NCI-H2107 treated with DMSO at 0.1 percent for 48 hours (cell line): ENCODE measurements around the gene BRD1.
A peak's percentile ranks its signal among the peaks of the same experiment; 100 is the strongest.

Experiments
- DNase-seq: peaks from one replicate; lab custom pipeline; 2025; ENCODE audit not compliant: unreplicated experiment; lab: John Stamatoyannopoulos, UW

Gene BRD1

DNA sequence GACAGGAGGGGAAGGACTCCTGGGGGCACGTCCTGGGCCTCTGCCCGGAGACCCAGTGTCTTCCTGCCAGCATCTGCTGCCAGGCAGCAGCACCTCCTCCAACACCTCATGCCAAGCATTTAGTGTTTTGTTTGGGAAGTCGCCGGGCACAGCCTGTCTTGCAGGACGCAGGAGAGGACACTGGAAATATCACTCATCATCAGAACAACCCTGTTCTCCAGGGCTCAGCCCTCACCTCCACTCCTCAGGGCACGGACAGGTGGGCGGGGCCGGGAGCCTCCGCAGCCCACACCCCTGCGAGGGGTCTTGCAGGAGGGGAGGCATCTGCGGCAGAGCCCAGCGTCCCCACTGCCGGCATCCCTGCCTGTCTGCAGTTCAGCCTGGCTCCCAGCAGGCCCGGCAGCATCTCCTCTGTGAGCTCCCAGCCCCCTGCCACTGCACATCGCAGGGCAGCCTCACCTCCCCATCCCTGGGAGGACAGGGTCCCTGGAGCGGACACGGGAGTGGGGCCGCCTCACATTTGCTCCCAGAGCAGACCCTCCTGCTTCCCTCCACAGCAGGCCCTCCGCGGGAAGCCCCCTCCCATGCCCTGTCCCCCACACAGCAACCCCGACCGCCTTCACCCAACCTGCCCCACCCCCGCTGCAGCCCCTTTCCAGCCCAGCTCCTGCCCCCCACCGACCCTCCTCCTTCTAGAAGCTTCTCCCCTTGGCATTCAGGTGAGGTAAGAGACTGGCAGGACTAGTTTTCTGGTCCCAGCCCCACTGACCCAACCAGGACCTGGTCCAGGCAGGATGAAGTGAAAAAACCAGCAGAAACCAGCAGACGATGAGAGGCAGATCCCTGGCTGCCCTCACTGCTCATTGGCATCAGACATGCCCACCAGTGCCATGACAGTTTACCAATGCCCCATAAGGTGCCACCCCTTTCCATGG lies 72.7 kb downstream of the BRD1 start:
- DNase-seq: no peak

DNA sequence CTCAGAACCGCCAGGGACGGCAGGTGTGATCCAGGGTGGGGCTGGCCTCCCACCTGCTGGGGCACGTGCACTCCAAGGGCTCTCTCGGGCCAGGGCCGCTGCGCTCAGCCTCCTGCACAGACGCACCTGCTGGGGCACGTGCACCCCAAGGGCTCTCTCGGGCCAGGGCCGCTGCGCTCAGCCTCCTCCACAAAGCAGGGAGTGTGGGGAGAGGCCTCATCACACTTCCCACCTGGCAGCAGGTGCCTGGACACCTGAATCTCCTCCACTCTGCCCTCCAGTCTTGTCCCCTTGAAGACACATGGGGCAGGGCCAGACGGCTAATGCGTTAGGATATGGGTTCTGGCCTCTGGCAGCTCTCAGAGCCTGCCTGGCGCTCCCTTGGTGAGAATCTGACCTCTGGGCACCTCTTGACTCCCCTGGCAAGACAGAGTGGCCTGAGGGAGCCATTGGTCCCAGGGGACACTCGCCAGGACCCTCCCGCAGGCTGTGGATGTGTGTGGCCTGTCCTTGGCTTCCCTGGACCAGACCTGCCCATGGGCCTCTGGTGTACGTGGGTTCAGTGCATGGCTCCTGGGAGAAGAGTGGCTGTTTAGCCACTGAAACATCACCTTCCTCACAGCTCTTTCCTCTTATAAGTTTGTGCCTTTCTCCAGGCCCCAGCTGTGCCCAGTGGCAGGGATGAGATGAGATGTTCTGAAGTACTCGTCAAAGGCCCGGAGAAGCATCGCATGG lies 73.5 kb downstream of the BRD1 start:
- peak; percentile 42 for DNase-seq

DNA sequence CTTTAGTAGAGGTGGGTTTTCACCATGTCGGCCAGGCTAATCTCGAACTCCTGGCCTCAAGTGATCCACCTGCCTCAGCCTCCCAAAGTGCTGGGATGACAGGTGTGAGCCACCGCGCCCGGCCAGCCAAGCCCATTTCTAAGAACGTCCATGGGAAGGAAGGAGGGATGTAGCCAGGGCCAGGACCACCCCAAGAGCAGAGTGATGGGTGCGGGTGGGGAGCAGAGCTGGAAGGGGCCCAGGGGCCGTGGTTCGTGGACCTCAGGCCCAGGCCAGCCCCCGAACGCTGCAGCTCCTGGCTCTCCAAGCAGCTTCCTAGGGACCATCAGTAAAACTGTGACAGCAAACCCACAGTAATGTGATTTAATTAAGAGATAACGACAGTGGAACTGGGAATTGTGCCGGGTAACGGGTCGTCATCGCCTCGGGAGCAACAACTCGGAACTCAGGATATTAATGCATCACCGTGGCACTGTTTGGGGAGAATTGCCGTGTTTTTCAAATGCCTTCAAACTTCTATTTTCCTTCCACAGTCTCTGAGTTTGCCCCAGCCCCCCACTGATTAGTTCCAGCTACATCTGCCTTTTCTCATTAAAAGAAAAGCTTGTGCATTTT lies 74.3 kb downstream of the BRD1 start:
- no peak for DNase-seq

DNA sequence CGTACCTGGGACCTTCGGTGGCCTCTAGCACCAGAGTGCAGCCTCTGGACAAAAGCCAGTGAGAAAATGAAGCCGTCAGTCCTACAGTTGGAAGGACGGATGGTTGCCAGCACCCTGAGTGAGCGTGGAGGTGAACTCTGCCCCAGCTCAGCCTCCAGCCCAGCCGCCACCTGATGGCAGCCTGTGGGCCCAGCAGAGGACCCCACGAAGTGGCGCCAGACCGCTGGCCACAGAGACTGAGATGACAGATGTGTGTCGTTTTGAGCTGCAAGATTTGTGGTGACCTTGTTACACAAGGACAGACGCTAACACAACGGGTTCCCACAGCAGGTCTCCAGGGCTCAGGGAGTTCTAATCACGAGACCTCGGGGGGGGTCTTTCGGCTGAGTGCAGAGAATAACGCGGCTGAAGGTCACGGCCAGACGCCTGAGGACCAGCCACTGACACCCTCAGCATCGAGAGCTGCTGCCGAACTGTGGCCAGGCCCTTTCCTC lies 75.0 kb downstream of the BRD1 start:
- DNase-seq: no peak

DNA sequence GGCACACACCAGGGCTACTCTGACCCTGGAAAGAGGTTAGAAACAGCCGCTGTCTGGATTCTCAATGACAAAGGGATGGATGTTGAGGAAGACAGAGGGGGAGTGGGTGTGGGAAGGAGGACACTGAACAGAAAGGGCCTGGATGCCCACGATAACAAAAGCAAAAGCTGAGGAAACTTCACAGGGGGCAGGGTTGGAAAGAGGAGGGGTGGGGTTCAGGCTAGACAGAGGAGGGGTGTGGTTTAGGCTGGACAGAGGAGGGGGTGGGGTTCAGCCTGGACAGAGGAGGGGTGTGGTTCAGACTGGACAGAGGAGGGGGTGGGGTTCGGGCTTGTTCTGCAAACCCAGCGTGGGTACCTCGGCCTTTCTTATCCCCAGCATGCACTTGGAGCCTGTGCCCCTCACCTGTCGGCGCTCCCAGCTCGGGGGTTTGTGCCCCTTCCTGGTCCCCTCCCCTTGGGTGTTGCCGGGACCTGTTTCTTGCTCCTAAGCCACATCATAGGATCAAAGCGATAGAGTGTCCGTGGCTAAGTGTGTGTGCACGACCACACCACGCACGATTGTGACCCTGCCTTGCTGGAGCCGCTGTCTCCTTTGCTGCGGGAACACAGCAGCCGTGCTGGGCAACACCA lies 75.6 kb downstream of the BRD1 start:
- DNase-seq: no peak

DNA sequence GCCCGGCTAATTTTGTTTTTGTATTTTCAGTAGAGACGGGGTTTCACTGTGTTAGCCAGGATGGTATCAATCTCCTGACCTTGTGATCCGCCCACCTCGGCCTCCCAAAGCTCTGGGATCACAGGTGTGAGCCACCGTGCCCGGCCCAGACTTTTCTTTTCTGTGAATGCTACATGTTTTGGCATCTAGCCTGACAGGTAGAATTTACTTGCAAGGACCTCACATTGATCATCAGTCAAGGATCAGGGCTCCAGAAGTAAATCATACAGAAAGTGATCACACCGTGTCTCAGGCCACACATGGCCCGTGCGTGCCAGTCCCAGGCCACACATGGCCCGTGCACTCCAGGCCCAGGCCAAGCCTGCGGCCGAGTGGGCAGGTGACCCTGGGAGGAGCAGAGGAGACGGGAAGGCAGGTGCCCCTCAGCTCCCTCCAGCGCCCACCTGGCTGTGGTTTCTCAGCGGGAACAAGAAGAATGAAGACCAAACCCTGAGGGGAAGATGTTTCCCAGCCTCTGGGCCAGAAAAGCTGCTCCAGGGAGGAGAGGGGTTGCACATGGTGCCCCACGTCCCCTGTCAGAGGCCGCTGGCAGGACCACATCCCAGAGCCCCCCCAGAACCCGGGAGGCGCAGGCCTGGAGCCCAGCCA lies 76.2 kb downstream of the BRD1 start:
- no peak for DNase-seq

DNA sequence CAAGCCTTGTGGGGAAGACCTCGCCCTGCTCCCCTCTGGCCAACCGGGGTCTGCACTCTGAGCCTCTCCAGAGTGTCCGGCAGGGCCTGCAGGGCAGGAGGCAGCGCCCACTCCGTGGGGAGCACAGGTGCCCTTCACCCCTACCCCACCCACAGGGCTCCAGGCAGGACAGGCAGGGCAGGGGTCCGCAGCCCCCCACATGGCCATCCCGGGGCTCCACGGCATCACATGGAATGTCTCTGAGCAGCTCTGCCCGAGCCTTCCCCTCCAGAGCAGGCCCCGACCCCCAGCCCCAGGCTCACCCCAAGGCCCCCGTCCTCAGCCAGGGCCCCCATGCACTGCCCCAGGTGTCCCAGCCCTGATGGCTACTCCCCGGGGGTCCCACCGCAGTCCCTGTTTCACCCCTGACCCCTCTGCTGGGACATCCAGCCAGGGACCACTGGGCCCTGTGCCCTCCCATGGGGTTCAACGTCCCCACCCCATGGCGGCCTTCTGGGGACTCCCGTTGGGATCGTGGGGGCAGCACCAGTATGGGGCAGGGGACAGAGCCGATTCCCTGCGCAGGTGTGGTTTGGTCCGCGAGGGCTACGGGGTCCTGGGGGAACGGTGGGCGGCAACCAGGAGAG lies 77.7 kb downstream of the BRD1 start:
- no peak for DNase-seq

DNA sequence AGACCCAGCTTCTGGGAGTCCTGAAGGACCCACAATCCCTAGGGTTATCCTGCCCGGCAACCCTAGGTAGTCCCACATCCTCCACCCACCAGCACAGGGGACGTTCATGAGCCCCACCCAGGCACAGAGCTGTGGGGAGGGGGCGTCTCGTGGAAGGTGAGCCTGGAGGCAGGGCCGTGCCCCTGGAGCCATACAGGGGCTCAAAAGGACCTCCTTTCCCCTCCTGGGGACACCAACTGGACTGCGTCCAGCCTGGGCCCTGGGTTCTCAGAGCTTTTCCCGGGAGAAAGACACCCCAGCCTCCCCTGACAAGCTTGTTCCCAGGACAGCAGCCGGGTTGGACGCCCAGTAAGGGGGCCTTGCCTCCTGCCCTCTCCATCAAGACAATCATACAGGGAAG lies 78.4 kb downstream of the BRD1 start:
- no peak for DNase-seq

DNA sequence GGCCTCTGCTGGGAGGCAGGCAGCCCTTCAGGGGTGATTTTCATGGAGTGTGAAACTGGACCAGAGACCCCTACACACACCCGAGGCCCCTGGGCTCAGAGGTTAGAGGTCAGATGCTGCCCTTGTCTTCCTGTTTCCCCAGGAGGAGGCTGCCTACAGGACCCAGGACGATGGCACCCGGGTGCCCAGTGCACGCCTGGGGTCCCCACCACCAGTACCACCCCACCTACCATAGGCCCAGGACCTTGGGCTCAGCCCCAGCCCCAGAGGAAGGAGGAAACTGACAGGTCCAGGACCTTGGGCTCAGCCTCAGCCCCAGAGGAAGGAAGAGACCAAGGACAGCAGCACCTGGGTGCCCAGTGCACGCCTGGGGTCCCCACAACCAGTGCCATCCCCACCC lies 79.2 kb downstream of the BRD1 start:
- DNase-seq: no peak

DNA sequence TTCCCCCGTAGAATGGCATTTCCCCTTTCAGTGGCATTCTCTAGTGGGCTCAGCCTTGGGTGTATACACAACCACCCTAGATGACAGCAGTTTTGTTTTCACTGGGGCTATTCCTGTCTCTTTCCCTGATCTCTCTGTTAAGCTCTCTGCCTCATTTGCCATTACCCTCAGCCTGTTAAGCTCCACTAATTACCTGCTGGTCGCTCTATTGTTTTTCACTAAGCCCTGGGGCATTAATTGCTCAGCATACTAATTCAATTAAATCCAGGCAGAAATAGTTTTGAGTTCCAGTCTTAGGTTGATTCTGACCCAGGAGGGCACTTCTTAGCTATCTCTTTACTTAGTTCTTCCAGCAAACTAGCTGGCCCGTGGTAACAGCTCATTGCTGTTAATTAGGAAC lies 80.0 kb downstream of the BRD1 start:
- no peak for DNase-seq

DNA sequence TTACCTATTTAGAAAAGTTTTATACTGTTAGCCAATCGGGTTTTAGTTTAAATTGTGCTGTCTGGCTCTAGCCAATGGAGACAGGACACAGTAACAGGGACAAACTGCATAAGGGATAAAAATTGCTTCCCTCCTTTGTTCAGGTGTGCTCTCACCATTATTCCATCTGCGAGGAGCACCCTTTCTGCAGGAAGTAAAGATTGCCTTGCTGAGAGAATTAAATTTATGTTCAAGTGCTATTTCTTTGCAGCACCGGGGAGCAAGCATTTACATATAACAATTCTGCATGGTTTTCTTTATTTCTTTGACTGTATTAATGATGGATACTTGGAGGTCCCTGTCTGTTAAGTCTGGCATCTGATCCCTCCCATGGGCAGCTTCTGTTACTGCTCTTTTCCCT lies 80.5 kb downstream of the BRD1 start:
- no peak for DNase-seq

DNA sequence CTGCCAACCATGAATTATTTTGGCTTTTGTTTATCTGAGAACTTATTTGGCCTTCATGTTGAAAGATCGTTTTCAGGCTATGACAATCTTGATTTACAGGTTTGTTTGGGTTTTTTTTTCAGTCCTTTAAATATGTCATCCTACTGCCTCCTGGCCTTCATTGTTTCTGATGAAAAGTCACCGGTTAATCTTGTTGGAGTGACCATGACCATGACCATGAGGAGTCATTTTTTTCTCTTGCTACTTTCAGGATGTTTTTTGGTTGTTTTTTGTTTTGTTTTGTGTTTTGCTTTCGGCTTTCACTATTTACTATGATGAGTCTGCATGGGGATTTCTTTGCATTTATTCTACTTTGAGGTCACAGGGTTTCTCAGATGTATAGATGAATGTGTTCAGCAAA lies 81.6 kb downstream of the BRD1 start:
- no peak for DNase-seq

DNA sequence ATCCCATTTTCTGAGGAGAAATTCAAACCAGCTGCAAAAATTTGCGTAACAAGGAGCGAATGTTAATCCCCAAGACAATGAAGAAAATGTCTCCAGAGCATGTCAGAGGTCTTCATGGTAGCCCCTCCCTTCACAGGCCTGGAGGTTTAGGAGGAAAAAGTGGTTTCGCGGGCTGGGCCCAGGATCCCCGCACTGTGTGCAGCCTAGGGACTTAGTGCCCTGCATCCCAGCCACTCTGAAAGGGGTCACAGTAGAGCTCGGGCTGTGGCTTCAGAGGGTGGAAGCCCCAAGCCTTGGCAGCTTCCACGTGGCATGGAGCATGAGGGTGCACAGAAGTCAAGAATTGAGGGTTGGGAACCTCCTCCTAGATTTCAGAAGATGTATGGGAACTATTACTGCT lies 87.4 kb downstream of the BRD1 start:
- no peak for DNase-seq

DNA sequence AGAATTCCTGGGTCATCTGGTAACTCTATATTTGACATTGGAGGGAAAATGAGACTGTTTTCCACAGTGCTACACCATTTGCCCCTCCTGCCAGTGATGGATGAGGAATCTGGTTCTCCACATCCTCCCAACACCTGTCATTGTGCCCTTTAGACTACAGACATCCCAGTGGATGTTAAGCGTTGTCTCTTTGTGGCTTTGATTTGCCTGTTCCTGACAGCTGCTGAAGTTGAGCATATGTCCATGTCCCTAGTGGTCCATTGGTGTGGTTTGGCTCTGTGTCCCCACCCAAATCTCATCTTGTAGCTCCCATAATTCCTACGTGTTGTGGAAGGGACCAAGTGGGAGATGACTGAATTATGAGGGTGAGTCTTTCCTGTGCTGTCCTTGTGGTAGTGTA lies 88.5 kb downstream of the BRD1 start:
- no peak for DNase-seq

DNA sequence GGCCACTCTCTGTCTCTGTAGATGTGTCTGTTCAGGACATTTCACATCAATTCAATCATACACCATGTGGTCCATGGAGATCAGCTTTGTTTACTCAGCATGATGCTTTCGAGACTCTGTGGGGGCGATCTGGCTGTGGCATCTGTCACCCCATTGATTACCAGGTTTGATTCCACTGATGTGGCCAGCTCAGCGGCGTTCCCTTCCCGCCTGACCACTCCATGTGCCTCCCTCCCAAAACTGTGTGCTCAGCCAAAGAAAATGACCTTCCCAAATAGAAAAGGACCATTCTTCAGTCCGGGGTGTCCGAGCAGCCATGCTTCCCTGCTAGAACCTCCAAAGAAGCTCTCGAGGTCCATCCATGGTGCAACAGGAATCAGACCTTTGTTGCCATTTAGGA lies 89.1 kb downstream of the BRD1 start:
- no peak for DNase-seq

DNA sequence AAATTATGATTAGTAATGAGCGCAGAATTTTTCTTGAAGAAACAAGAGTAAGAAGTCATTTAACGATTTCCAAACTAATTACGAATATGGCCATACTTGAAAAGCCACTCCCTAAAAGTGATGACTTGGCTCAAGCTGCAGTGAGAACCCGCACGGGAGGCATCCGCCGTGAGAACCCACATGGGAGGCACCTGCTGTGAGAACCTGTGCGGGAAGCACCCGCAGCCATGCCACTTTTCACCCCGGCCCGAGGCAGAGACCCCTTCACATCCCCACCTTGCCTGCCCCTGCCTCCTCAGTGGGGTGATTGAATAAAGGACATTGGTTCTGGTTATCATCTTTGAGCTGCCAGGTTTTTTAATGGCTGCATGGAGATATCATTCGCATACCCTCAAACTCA lies 89.7 kb downstream of the BRD1 start:
- DNase-seq: no peak

DNA sequence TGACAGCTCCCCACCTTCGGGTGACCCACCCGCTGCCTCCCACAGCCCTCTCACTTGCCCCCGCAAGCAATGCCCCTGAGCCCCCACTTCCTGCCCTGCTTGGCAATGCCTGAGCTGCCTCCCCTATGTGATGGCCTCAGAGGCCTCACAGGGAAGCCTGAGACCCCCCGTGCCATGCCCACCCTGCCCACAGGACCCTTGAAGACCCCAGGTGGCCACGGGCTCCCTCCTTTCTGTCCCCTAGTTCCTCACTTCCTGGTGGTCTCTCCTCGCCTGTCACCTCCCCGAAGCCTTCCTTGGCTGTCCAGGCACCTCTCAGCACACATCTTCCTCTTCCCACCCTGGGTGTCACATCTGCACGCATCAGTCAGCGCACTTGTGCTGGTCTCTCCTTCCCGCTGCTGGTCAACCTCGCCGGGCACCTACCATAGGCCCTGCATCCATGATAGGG lies 90.5 kb downstream of the BRD1 start:
- no peak for DNase-seq

DNA sequence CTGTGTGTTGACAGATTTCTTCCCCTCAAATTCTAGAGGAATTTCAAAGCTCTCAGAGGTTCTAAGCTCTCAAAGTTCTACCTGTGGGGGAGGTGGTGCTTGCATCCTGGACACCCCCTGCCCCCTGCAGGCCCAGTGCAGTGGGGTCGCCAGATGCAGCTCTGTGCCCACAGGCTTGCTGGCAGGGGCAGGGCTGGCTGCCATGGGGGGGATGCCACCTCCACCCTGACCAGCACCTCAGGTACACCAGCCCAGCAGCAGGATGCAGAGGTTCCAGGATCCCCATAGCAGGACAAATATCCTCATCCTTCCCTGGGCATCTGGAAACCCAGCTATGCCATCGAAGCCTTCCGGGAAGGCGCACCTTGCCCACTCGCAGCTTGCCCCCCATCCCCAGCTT lies 91.1 kb downstream of the BRD1 start:
- no peak for DNase-seq

DNA sequence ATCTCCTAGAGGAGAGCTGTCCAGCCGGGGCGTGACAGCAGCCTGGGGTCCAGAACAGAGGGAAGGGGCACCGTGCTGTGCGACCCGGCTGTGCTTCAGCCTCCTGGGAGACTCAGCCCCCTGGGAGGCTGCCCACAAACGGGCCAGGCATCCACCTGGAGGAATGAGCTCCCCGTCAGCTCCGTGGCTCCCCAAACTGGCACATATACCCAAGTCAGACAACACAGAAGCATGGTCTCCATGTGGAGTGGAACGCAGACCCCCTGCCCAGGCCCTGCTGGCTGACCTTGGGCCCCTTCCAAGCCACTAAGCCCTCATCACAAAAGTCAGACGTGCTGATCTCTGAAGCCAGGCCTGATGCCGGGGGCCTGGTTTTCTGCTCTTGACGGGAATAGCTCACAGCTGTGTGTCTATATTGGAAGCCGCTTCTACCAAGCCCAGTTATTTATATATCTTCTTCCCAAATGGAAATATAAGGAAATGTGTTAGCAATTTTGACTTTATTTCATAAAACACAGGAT lies 91.7 kb downstream of the BRD1 start:
- no peak for DNase-seq

DNA sequence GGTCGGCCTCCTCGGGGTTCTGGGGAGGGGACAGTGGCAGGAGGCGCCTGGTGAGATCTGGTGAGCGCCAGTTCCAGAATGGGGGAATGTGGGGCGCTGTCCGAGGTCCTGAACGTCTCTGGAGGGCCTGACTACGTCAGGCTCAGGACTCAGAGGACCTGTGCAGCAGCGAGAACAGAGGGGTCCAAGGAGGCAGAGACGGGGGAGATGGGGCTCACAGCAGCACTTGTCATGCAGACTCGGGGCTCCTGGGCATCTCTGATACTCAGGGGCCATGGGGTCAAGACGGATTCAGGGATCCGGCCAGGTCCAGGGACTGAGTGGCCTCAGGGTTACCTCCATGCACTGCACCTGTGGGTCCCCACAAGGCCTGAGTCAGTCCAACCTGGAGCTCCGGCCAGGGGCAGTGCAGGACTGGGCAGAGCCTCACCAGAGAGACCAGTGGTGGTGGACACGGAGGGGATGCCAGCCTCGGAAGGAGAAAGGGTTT lies 92.2 kb downstream of the BRD1 start:
- DNase-seq: no peak
